GM23248 (cell line): ENCODE measurements around the gene FZD4. TPM values are rescaled to one million over a fixed set of nuclear protein-coding genes. Genes with fewer than 3 reads are reported as not detected.
A peak's percentile ranks its signal among the peaks of the same experiment; 100 is the strongest.
"Not testable (repeated sequence)": the region's sequence is repeated elsewhere in the genome, so short reads cannot be mapped to it uniquely, and the experiment has no call there.

ENCODE experiments used
- DNase-seq: peaks from one replicate; pipeline ENCODE4 v3.0.0-alpha.2; 2015
- H2AFZ ChIP-seq: fragments of 200-600 bp; sonication (generic); 2 replicates; pipeline ENCODE4 v1.6.1; 2016; ENCODE audit warnings: antibody characterized with exemption
- H3F3A ChIP-seq: fragments of 200-600 bp; sonication (generic); 2 replicates; pipeline ENCODE4 v1.6.1; 2016; ENCODE audit warnings: mild to moderate bottlenecking, antibody characterized with exemption, mixed run types; ENCODE audit not compliant: insufficient read depth
- H3K27ac ChIP-seq: fragments of 200-600 bp; sonication (generic); 2 replicates; pipeline ENCODE4 v1.5.1; 2016; ENCODE audit warnings: mild to moderate bottlenecking
- H3K27me3 ChIP-seq: fragments of 200-600 bp; sonication (generic); replicated peaks from 2 replicates; pipeline ENCODE4 v1.6.1; 2016; ENCODE audit warnings: mild to moderate bottlenecking; ENCODE audit not compliant: insufficient read depth
- H3K36me3 ChIP-seq: fragments of 200-600 bp; sonication (generic); 2 replicates; pipeline ENCODE4 v1.6.1; 2016; ENCODE audit warnings: low read depth, mild to moderate bottlenecking
- H3K4me1 ChIP-seq: fragments of 200-600 bp; sonication (generic); 2 replicates; pipeline ENCODE4 v1.6.1; 2016; ENCODE audit warnings: mild to moderate bottlenecking; ENCODE audit not compliant: insufficient read depth
- H3K4me2 ChIP-seq: fragments of 200-600 bp; sonication (generic); one replicate; pipeline ENCODE4 v1.6.1; 2016; ENCODE audit warnings: mild to moderate bottlenecking; ENCODE audit not compliant: unreplicated experiment
- H3K4me3 ChIP-seq: fragments of 200-600 bp; sonication (generic); 2 replicates; pipeline ENCODE4 v1.5.1; 2016; ENCODE audit warnings: mild to moderate bottlenecking
- H3K79me2 ChIP-seq: fragments of 200-600 bp; sonication (generic); 2 replicates; pipeline ENCODE4 v1.6.1; 2016; ENCODE audit warnings: mild to moderate bottlenecking; ENCODE audit not compliant: insufficient read depth
- H3K9ac ChIP-seq: fragments of 200-600 bp; sonication (generic); 2 replicates; pipeline ENCODE4 v1.6.1; 2016; ENCODE audit warnings: mild to moderate bottlenecking
- H3K9me2 ChIP-seq: fragments of 200-600 bp; sonication (generic); 2 replicates; pipeline ENCODE4 v1.6.1; 2016; ENCODE audit warnings: mixed run types, mild to moderate bottlenecking, moderate library complexity; ENCODE audit not compliant: insufficient read depth
- H3K9me3 ChIP-seq: fragments of 200-600 bp; sonication (generic); one replicate; pipeline ENCODE4 v1.6.1; 2017; ENCODE audit warnings: low read depth
- H4K20me1 ChIP-seq: fragments of 200-600 bp; sonication (generic); 2 replicates; pipeline ENCODE4 v1.6.0; 2016; ENCODE audit not compliant: insufficient read depth
- EZH2 ChIP-seq: fragments of 200-600 bp; sonication (generic); IDR thresholded peaks from 2 replicates; pipeline ENCODE4 v1.6.1; 2018; ENCODE audit warnings: antibody characterized with exemption, mild to moderate bottlenecking; ENCODE audit not compliant: insufficient read depth, poor library complexity, severe bottlenecking
- EZH2phosphoT487 ChIP-seq: fragments of 200-600 bp; sonication (generic); IDR thresholded peaks from 2 replicates; pipeline ENCODE4 v1.6.1; 2018; ENCODE audit warnings: antibody characterized with exemption, moderate library complexity, mild to moderate bottlenecking, low read depth; ENCODE audit not compliant: insufficient read depth
- WGBS, 2 experiments: methylation state at CpG; one replicate each; pipeline ENCODE4 v1.1.6; 2015 to 2017; ENCODE audit warnings: low lambda C conversion rate in 2 of 2, low coverage in 1 of 2; ENCODE audit errors: missing lambda C conversion rate in 2 of 2; 5-methylcytosine and 5-hydroxymethylcytosine counted together
- in situ Hi-C: fragments of 300-500 bp; cut with MboI; formaldehyde crosslinking; loops from 2 replicates; pipeline ENCODE4 v1.15.0; 2020
- polyA plus RNA-seq: library from polyadenylated mRNA; unstranded; fragments of >200 nt; fragmentation: Nextera tagmentation; extraction: Ambion mirVana; gene quantifications from 2 replicates; pipeline ENCODE4 v1.2.1, GENCODE V29; 2016
- total RNA-seq: library from RNA; depleted of rRNA; stranded (reverse); fragments of >200 nt; shearing (Covaris generic); gene quantifications from 2 replicates; pipeline ENCODE4 v1.2.3, GENCODE V29; 2014

FZD4 gene
- total and polyA plus RNA-seq, 2 experiments from 2014 or later, result 8.3 to 21.3 TPM

DNA sequence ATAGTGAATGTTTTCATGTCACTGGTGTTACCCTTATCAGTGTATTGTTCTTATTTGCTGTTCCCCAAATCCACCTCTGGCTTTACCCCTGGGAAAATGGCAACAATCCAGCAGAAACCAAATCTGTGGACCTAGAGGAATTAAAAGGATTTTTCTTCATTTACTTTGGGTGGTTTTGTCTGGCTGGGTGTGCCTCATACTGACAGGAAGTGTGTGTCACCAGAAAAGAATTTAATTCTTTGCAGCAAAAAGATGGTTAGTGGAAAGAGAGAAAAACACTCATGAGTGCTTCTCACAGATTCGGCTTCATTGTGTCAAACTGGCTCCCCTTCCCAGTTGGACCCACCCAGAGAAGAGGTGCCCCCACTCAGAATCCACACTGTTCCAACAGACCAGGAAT, 38.9 kb downstream of the FZD4 start:
- TF ChIP-seq EZH2phosphoT487 (no peak), EZH2 (no peak)
- Histone ChIP-seq H3K9ac (peak overlapping the region; percentile 70), H3K79me2 (no peaks in the 10 kb centered on the region), H3K4me2 (peak overlapping the region; percentile 76), H3K9me3 (no peaks in the 10 kb centered on the region), H3K4me1 (peaks cover 44% of the 10 kb centered on the region), H3K27me3 (no peaks in the 10 kb centered on the region), H3F3A (peaks cover 21% of the 10 kb centered on the region), H3K27ac (peak overlapping the region; percentile 90), H2AFZ (peak overlapping the region; percentile 82), H3K36me3 (peaks cover 5% of the 10 kb centered on the region; the same call in 1 of the 2 replicates), H3K4me3 (peak overlapping the region; percentile 51), H4K20me1 (no peaks in the 10 kb centered on the region), H3K9me2 (no peaks in the 10 kb centered on the region)
- in situ Hi-C loops, result no loop called here
- 0% methylated on average over 1 of the region's 1 CpG for WGBS, 2 experiments
- peak; percentile 88 for DNase-seq

DNA sequence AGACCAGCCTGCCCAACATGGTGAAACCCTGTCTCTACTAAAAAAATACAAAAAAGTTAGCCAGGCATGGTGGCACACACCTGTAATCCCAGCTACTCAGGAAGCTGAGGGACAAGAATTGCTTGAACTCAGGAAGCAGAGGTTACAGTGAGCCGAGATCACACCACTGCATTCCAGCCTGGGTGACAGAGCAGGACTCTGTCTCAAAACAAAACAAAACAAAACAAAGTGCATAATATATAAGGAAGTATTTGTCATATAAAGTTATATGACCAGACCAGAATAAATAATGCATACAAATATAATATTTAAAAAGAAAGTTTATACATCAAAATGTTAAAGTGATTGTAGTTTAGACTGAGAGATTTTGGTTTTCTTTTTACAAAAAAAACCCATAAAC, 39.3 kb downstream of the FZD4 start:
- DNase-seq, H3K79me2 ChIP-seq, in situ Hi-C loops, H4K20me1 ChIP-seq, H3K9me2 ChIP-seq, H3K27me3 ChIP-seq, H3K36me3 ChIP-seq, H3K9me3 ChIP-seq: not testable (repeated sequence)
- Histone ChIP-seq H3F3A (peaks cover 21% of the 10 kb centered on the region), H3K4me3 (peak overlapping the region; percentile 51), H3K27ac (peak overlapping the region; percentile 90), H3K9ac (peak overlapping the region; percentile 70), H3K4me2 (peak overlapping the region; percentile 76), H2AFZ (peak overlapping the region; percentile 82), H3K4me1 (peaks cover 45% of the 10 kb centered on the region)
- WGBS, 2 experiments, result 0 to 3% methylated on average over 1 of the region's 1 CpG

DNA sequence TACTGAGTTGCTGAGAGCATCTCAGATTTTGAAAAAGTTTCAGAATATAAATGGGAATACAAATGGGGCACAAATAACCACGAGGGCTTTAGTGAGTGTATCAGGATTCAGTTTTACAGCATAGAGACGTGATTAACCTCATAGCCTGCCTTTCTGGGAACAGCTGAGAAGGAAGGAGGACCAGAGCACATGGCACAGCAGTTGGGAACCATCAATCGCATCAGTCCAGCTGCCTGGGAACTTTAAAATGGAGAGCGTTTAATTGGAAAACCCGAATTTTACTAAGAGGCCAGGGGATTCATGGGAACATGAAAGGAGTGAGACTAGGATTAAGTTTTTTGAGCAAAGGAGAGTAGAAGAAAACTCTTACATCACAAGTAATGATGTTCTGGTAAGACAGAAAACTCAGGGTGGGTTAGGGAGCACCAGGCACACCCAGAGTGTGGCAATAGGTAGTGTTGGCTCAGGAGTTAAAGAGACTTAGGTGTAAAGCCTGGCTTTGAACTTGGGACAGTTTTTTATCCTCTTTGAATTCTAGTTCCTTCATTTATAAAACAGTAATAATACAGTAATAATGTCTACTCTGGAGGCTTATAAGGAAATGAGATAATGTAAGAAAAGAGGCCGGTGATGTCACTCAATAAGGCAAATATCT, 40.2 kb downstream of the FZD4 start:
- Histone ChIP-seq H2AFZ (peak overlapping the region; percentile 60), H3K9me3 (no peaks in the 10 kb centered on the region), H3K27me3 (no peaks in the 10 kb centered on the region), H3K4me3 (no peak overlapping the region), H3K9ac (no peak overlapping the region), H3K79me2 (no peaks in the 10 kb centered on the region), H3K9me2 (no peaks in the 10 kb centered on the region), H3K4me2 (no peak overlapping the region), H3F3A (peaks cover 21% of the 10 kb centered on the region), H3K36me3 (peaks cover 5% of the 10 kb centered on the region; the same call in 1 of the 2 replicates), H3K27ac (no peak overlapping the region), H3K4me1 (peaks cover 52% of the 10 kb centered on the region), H4K20me1 (no peaks in the 10 kb centered on the region)
- in situ Hi-C loops, result no loop called here
- 64 to 67% methylated on average over 6 of the region's 6 CpGs for WGBS, 2 experiments
- DNase-seq, result no peak
- TF ChIP-seq EZH2 (no peak), EZH2phosphoT487 (no peak)

DNA sequence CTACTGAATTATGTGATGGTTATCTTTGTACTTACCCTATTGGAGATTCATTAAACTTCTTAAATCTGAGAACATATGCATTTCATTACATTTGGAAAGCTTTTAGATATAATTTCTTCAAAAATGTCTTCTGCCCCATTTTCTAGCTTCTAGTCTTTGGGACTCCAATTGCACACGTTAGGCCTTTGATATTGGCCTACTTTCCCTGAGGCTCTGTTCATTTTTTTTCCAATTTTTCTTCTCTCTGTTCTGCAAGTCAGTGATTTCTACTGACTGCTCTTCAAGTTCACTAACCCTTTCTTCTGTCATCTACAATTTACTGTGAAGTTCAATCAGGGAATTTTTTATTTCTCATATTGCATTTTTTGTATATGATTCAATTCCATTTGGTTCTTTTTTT, 43.0 kb downstream of the FZD4 start:
- H3K9ac ChIP-seq, result no peak overlapping the region
- no peak overlapping the region for H2AFZ ChIP-seq
- no peaks in the 10 kb centered on the region for H3K9me2 ChIP-seq
- H3K4me2 ChIP-seq, result no peak overlapping the region
- no peaks in the 10 kb centered on the region for H3K27me3 ChIP-seq
- H3K4me3 ChIP-seq, result no peak overlapping the region
- H3K4me1 ChIP-seq, result peaks cover 34% of the 10 kb centered on the region
- H3K79me2 ChIP-seq, result no peaks in the 10 kb centered on the region
- no peak for DNase-seq
- WGBS, 2 experiments, result 0% methylated on average over 1 of the region's 1 CpG
- H3K9me3 ChIP-seq, result no peaks in the 10 kb centered on the region
- peaks cover 6% of the 10 kb centered on the region; the same call in 1 of the 2 replicates for H3F3A ChIP-seq
- TF ChIP-seq EZH2, result no peak
- no peak for TF ChIP-seq EZH2phosphoT487
- H3K36me3 ChIP-seq, result peaks cover 5% of the 10 kb centered on the region; the same call in 1 of the 2 replicates
- H4K20me1 ChIP-seq, result no peaks in the 10 kb centered on the region
- H3K27ac ChIP-seq, result no peak overlapping the region
- in situ Hi-C loops, result no loop called here
